Gastroesophageal sphincter (tissue), 4 donors: ENCODE data around the gene RIMBP2. TPM values are rescaled to one million over a fixed set of nuclear protein-coding genes. Genes with fewer than 3 reads are reported as not detected.
"Not testable (repeated sequence)": the region's sequence is repeated elsewhere in the genome, so short reads cannot be mapped to it uniquely, and the experiment has no call there.

Source experiments
- ATAC-seq: fragments of 150-250 bp; one replicate; pipeline ENCODE4 v1.9.1; 2016; ENCODE audit warnings: mild to moderate bottlenecking, moderate library complexity
- H3K27ac ChIP-seq, 4 donors: fragments of 200-600 bp; sonication (generic) in 3 of 4; 1 replicate in 3 of 4; 2 replicates in 1 of 4; pipeline ENCODE4 v1.5.1; 2016 to 2019
- H3K27me3 ChIP-seq: fragments of 200-600 bp; sonication (generic); one replicate; pipeline ENCODE4 v1.5.1; 2019
- H3K36me3 ChIP-seq, 2 donors: fragments of 200-600 bp; sonication (generic); one replicate each; pipeline ENCODE4 v1.5.1; 2019; ENCODE audit warnings: control low read depth in 1 of 2
- H3K4me1 ChIP-seq, 3 donors: fragments of 200-600 bp; sonication (generic); 1 replicate in 2 of 3; 2 replicates in 1 of 3; pipeline ENCODE4 v1.5.1; 2016 to 2019; ENCODE audit warnings: control low read depth in 2 of 3
- H3K4me3 ChIP-seq, 2 donors: fragments of 200-600 bp; sonication (generic); one replicate each; pipeline ENCODE4 v1.5.1; 2019; ENCODE audit warnings: mild to moderate bottlenecking in 1 of 2, moderate library complexity in 1 of 2
- H3K9me3 ChIP-seq, 3 donors: fragments of 200-600 bp; sonication (generic); one replicate each; pipeline ENCODE4 v1.5.1; 2017 to 2019; ENCODE audit warnings: control low read depth in 2 of 3
- EP300 ChIP-seq: sonication (generic); formaldehyde crosslinking; IDR thresholded peaks from one replicate; pipeline ENCODE4 v1.6.1; 2017; ENCODE audit warnings: antibody characterized with exemption, mild to moderate bottlenecking
- POLR2A ChIP-seq, 2 donors: fragments of 450-650 bp; IDR thresholded peaks; one replicate each; pipeline ENCODE4 v1.6.1; 2017; ENCODE audit warnings: antibody characterized with exemption in 2 of 2, mild to moderate bottlenecking in 2 of 2, moderate library complexity in 1 of 2
- POLR2AphosphoS5 ChIP-seq: sonication (generic); formaldehyde crosslinking; IDR thresholded peaks from one replicate; pipeline ENCODE4 v1.6.1; 2017; ENCODE audit warnings: antibody characterized with exemption
- WGBS, 2 donors: methylation state at CpG; one replicate each; pipeline ENCODE4 v1.1.5; 2018; ENCODE audit warnings: low coverage in 1 of 2; 5-methylcytosine and 5-hydroxymethylcytosine counted together
- total RNA-seq, 4 donors: library from RNA; depleted of rRNA; stranded (reverse); fragments of >200 nt; gene quantifications; one replicate each; pipeline ENCODE4 v1.1.0, GENCODE V29; 2016
- TF ChIP-seq, protein P1 (sequence below), 4 experiments: fragments of 200-600 bp in 2 of 4; fragments of 450-650 bp in 2 of 4; sonication (generic) in 1 of 4; IDR thresholded peaks; one replicate each; pipeline ENCODE4 v1.5.1; 2017 to 2019; ENCODE audit warnings: antibody characterized with exemption in 4 of 4, mild to moderate bottlenecking in 2 of 4, moderate library complexity in 2 of 4

RIMBP2 gene
- total RNA-seq, 4 donors from 2014 or later: 0.42 to 1.1 (median 0.60) TPM

DNA sequence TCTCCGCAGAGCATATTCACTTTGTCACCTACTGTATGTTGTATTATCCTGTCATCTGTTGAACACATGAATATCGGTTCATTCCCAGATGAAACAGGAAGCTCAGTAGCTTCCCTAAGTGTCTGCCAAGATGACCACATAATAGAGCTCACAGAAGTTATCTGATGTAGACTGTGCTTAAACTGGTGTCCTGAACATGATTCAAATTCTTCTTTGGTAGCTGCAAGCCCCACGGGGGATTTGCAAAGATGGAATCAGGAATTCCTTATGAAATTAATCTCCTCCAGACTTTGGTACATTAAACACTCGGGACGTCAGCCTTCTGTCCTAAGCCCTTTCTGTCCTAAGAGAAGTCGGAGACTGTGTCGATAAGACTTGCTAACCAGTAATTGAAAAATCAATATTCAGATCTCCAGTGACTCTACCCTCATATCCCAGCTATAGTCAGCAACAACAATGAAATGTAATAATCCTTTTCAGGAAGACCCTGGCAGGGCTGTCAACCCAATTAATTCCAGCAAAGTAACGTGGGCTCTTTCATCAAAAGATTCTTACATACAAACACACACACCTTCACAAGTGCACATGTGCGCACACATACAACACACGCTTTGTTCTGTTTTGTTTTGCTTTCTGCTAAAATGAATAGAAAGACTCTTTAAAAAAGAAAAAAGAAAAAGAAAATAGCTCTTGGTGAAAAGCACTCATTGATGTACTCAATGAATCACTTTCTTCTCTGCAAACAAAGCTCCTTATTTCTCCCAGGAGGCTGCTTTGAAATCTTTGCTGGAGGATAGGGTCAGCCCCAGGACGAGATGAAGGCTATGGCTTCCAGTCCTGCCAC lies 127.2 kb downstream of the RIMBP2 start:
- no peak for TF ChIP-seq POLR2AphosphoS5
- TF ChIP-seq, protein P1, sequence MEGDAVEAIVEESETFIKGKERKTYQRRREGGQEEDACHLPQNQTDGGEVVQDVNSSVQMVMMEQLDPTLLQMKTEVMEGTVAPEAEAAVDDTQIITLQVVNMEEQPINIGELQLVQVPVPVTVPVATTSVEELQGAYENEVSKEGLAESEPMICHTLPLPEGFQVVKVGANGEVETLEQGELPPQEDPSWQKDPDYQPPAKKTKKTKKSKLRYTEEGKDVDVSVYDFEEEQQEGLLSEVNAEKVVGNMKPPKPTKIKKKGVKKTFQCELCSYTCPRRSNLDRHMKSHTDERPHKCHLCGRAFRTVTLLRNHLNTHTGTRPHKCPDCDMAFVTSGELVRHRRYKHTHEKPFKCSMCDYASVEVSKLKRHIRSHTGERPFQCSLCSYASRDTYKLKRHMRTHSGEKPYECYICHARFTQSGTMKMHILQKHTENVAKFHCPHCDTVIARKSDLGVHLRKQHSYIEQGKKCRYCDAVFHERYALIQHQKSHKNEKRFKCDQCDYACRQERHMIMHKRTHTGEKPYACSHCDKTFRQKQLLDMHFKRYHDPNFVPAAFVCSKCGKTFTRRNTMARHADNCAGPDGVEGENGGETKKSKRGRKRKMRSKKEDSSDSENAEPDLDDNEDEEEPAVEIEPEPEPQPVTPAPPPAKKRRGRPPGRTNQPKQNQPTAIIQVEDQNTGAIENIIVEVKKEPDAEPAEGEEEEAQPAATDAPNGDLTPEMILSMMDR (IDR thresholded peaks at IDR 0.05): no peak
- TF ChIP-seq EP300: no peak
- TF ChIP-seq POLR2A (IDR thresholded peaks at IDR 0.05): no peak

DNA sequence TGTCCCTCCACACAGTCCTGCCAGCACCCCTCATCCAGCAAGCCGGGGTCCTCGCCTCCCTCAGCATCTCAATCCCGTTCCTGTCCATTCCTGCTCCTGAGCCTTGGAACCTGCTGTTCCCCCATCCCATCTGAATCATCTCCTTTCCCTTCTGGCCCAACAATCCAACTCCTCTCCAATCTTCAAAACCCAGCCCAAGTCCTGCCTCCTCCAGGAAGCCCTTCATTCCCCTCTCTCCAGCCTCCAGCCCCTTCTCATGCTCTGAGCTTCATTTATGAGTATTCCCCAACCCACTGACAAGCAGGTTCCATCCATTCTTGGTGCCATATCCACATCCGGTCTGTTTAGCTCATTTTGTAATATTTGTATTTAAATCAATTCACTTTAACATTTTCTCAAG lies 128.1 kb downstream of the RIMBP2 start:
- ATAC-seq: no peak
- WGBS, 2 donors: 82 to 86% methylated on average over 4 of the region's 4 CpGs
- H3K27ac ChIP-seq: no peak overlapping the region

More for the DNA sequence above, 127.2 kb downstream of the RIMBP2 start:
- Histone ChIP-seq H3K27ac (no peak overlapping the region), H3K4me1 (no peaks in the 10 kb centered on the region), H3K27me3 (peaks cover 16% of the 10 kb centered on the region), H3K9me3 (peaks cover 0 to 6% (median 0%) of the 10 kb centered on the region in 3 donors), H3K36me3 (no peaks in the 10 kb centered on the region), H3K4me3 (no peak overlapping the region)
- 53 to 65% methylated on average over 9 to 11 of the region's 11 CpGs for whole genome bisulfite sequencing, 2 donors
- no peak for ATAC-seq

DNA sequence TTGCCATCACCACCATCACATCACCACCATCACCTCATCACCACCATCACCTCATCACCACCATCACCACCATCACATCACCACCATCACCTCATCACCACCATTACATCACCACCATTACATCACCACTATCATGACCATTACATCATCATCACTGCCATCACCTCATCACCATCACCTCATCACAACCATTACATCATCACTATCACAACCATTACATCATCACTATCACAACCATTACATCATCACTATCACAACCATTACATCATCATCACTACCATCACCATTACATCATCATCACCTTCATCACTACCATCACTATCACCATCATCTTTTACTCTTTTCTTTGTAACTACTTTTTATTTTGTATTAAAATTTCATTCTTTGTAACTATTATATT lies 131.6 kb downstream of the RIMBP2 start:
- not testable (repeated sequence) for H3K27me3 ChIP-seq, H3K27ac ChIP-seq, H3K4me1 ChIP-seq, H3K9me3 ChIP-seq, ATAC-seq, H3K36me3 ChIP-seq, H3K4me3 ChIP-seq

More for the DNA sequence above, 128.1 kb downstream of the RIMBP2 start:
- H3K4me3 ChIP-seq: no peak overlapping the region
- peaks cover 16% of the 10 kb centered on the region for H3K27me3 ChIP-seq
- TF ChIP-seq, protein P1 (IDR thresholded peaks at IDR 0.05): no peak
- TF ChIP-seq POLR2A (IDR thresholded peaks at IDR 0.05): no peak
- TF ChIP-seq POLR2AphosphoS5: no peak
- TF ChIP-seq EP300: no peak
- no peaks in the 10 kb centered on the region for H3K36me3 ChIP-seq
- H3K4me1 ChIP-seq: no peaks in the 10 kb centered on the region
- H3K9me3 ChIP-seq: peaks cover 0 to 4% (median 0%) of the 10 kb centered on the region in 3 donors

DNA sequence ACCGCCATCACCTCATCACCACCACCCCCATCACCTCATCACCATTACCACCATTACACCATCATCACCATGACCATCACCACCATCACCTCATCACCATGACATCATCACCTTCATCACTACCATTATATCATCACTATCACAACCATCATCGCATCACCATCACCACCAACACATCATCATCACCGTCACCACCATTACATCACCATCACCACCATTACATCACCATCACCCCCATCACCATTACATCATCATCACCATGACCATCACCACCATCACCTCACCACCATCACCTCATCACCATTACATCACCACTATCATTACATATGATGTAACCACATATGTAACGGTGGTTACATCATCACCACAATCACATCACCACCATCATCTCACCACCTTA lies 132.3 kb downstream of the RIMBP2 start:
- no peaks in the 10 kb centered on the region for H3K9me3 ChIP-seq
- no peak overlapping the region for H3K4me3 ChIP-seq
- H3K27ac ChIP-seq: no peak overlapping the region
- H3K27me3 ChIP-seq: peaks cover 12% of the 10 kb centered on the region
- H3K36me3 ChIP-seq: no peaks in the 10 kb centered on the region
- 72 to 90% methylated on average over 3 of the region's 4 CpGs for WGBS, 2 donors
- TF ChIP-seq EP300: no peak
- TF ChIP-seq, protein P1 (IDR thresholded peaks at IDR 0.05): no peak
- no peak for TF ChIP-seq POLR2A (IDR thresholded peaks at IDR 0.05)
- TF ChIP-seq POLR2AphosphoS5: no peak
- no peaks in the 10 kb centered on the region for H3K4me1 ChIP-seq
- no peak for ATAC-seq

DNA sequence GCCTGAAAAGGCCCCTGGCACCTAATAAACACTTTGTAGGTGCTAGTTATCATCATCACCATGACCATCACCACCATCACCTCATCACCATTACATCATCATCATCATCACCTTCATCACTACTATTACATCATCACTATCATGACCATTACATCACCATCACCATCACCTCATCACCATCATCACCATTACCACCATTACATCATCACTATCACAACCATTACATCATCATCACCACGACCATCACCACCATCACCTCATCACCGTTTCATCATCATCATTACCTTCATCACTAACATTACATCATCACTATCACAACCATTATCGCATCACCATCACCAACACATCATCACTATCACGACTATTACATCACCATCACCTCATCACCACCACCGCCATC lies 132.8 kb downstream of the RIMBP2 start:
- no peak for ATAC-seq
- 80 to 88% methylated on average over 5 of the region's 5 CpGs for WGBS, 2 donors

More for the DNA sequence above, 132.8 kb downstream of the RIMBP2 start:
- no peaks in the 10 kb centered on the region for H3K9me3 ChIP-seq
- H3K4me3 ChIP-seq: no peak overlapping the region
- no peak for TF ChIP-seq POLR2AphosphoS5
- no peak for TF ChIP-seq POLR2A (IDR thresholded peaks at IDR 0.05)
- TF ChIP-seq, protein P1 (IDR thresholded peaks at IDR 0.05): no peak
- TF ChIP-seq EP300: no peak
- no peaks in the 10 kb centered on the region for H3K36me3 ChIP-seq
- H3K4me1 ChIP-seq: no peaks in the 10 kb centered on the region
- no peak overlapping the region for H3K27ac ChIP-seq
- H3K27me3 ChIP-seq: peaks cover 12% of the 10 kb centered on the region
